RPMI7951 (cell line): Measurements from ENCODE around the gene RAB7A. TPM values are rescaled to one million over a fixed set of nuclear protein-coding genes. Genes with fewer than 3 reads are reported as not detected.
A peak's percentile ranks its signal among the peaks of the same experiment; 100 is the strongest.

Experiments
- DNase-seq: peaks from one replicate; pipeline ENCODE4 v3.0.0-alpha.2; 2012; ENCODE audit warnings: low read depth
- total RNA-seq: library from RNA; depleted of rRNA; stranded (reverse); fragments of >200 nt; shearing (Covaris generic); gene quantifications from 2 replicates; pipeline ENCODE4 v1.2.3, GENCODE V29; 2014; rRNA removed

RAB7A gene
- total RNA-seq, 1 experiment from 2014 or later = 90.4 TPM

- DNase-seq = no peak
Observed at GRCh38 chr3:128848936-128849335, 123.0 kb downstream of the RAB7A start.

DNA sequence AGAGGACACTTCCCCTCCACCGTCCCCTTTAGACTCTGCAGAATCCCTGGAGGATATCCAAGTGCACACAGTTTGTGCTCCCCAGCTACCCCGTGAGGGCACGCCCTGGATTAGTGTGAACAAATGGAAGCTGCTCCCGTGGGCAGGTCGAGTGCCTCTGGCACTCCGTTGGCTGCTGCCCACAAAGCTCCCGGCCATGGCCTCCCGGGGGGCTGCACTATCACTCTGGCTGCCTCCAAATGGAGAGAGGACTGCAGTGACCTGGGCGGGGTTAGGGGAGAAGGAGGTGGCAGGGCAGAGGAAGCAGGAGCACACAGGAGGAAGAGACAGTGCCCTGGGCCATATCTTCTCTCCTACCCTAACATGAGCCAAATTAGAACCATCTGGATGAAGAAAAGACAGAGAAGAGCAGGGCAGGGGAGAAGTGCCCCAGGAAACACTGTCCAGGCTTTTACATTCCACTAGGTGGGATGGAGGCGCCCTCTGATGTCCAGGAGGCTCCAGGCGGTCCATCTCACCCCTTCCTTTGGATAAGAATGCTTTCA, 124.0 kb downstream of the RAB7A start:
- peak; percentile 79 for DNase-seq

DNA sequence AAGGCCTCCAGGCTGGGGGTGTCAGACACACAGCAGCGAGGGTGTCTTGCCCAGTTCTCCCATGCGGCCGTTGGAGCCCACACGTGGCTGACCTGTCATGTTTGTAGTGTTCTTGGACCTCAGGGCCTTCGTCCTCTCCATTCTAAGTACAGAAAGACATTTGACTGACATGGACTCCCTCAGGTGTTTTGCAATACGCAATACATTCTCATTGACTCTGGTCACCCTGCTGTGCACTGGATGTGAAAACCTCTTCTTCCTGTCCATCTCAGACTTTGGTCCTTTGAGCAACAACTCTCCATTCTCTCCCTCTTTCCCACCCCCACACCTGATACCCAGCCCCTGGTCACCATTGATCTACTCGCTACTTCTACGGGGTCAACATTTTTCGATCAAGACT, 124.6 kb downstream of the RAB7A start:
- no peak for DNase-seq

- DNase-seq = no peak
Observed at GRCh38 chr3:128851601-128852000, 125.6 kb downstream of the RAB7A start.

DNA sequence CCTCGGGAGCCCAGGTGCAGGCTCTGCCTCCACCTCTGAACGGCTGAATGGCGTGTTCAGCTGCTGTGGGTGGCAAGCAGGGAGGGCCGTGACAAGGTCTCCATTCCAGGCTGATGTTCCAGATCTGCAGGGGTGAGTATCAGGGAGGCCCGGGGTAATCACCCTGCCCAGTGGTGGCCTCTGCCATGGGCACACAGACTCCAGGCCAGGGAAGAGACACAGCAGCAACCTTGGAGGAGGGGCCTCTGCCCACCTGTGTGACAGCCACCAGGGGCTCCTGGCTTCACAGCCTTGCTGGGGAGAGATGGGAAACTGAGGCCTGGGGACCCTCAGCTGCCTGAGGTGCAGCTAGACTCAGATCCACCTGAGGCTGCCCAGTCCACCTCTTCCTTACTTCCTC, 127.8 kb downstream of the RAB7A start:
- DNase-seq = no peak

DNA sequence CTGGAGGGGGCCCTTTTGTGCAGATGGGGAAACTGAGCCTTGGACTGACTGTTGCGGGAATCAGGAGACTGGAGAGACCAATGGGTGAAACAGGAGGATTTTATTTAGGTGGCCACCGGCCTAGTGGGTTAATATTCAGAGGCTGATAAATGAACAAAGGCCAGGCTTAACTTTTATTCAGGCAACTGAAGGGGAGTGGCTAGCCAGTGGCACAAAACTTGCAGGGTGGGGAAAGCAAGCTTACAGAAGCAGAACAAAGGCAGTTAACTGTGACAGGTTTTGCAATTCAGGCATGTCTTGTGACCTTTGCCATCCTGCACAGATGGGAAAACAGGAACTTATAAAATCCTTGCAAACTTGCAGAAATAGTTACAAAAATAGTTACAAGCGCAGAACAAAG, 128.5 kb downstream of the RAB7A start:
- DNase-seq = no peak

- DNase-seq = no peak
Observed at GRCh38 chr3:128855569-128855968, 129.6 kb downstream of the RAB7A start.

- DNase-seq = no peak
Observed at GRCh38 chr3:128858167-128858566, 132.2 kb downstream of the RAB7A start.

GRCh38 chr3:128859630-128860029, 133.6 kb downstream of the RAB7A start:
- DNase-seq = no peak

- DNase-seq = no peak
Observed at GRCh38 chr3:128861491-128861890, 135.5 kb downstream of the RAB7A start.

GRCh38 chr3:128863560-128863959, 137.6 kb downstream of the RAB7A start:
- DNase-seq = no peak

Other genes with a start within 250 kb of the RAB7A start
- 9.0 and 10.1 TPM in 2 replicates for gene GATA2, start 233.0 kb upstream of the RAB7A start, total RNA-seq
- gene RPN1, start 75.4 kb upstream of the RAB7A start, total RNA-seq = 423 and 449 TPM in 2 replicates
- 37.6 and 40.0 TPM in 2 replicates for gene ACAD9, start 153.4 kb downstream of the RAB7A start, total RNA-seq